ENCODE data around the gene NCKAP5.

Gene NCKAP5

DNA sequence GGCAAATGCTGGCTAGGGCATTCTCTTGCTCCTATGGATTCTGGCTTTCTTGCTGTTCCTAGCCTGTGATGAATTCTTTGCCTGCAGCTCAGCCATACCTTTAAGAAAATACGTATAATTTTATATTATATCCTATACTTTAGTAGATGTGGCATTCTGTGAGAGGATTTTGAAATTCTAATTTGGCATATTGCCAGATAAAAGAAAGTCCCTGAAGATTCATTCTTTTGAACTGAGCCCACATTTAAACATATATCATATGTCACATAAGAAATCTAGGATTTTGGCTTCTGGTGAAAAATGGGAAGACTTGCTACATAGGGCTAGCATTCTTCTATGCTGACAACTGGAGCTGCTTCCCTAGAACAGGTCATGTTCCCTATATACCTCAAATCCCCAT is 806.8 kb downstream of the NCKAP5 start:
- Histone ChIP-seq H3K4me1 (ENCODE audit: insufficient read depth, low read length, severe bottlenecking) (no peaks in the 10 kb centered on the region), H3K27me3 (ENCODE audit: insufficient read depth, low read length) (no peaks in the 10 kb centered on the region), H3F3A (ENCODE audit: insufficient read depth, low read length) (no peaks in the 10 kb centered on the region), H3K4me3 (ENCODE audit: low read depth, low read length, poor library complexity, severe bottlenecking) (no peak overlapping the region), H3K9ac (ENCODE audit: low read length) (no peak overlapping the region), H3K79me2 (ENCODE audit: insufficient read depth, low read length) (no peaks in the 10 kb centered on the region), H2AFZ (ENCODE audit: low read length) (no peak overlapping the region), H4K20me1 (ENCODE audit: insufficient read depth, low read length) (no peaks in the 10 kb centered on the region), H3K9me2 (ENCODE audit: low read depth, low read length) (no peaks in the 10 kb centered on the region), H3K9me3 (ENCODE audit: low read length) (0 out of 2 replicates have a peak, but pooled peaks cover 3% of the 10 kb centered on the region), H3K27ac (ENCODE audit: low read depth, low read length, poor library complexity, severe bottlenecking) (no peak overlapping the region), H3K4me2 (ENCODE audit: low read length) (no peak overlapping the region), H3K36me3 (ENCODE audit: insufficient read depth, low read length) (no peaks in the 10 kb centered on the region)
- TF ChIP-seq, protein P1, sequence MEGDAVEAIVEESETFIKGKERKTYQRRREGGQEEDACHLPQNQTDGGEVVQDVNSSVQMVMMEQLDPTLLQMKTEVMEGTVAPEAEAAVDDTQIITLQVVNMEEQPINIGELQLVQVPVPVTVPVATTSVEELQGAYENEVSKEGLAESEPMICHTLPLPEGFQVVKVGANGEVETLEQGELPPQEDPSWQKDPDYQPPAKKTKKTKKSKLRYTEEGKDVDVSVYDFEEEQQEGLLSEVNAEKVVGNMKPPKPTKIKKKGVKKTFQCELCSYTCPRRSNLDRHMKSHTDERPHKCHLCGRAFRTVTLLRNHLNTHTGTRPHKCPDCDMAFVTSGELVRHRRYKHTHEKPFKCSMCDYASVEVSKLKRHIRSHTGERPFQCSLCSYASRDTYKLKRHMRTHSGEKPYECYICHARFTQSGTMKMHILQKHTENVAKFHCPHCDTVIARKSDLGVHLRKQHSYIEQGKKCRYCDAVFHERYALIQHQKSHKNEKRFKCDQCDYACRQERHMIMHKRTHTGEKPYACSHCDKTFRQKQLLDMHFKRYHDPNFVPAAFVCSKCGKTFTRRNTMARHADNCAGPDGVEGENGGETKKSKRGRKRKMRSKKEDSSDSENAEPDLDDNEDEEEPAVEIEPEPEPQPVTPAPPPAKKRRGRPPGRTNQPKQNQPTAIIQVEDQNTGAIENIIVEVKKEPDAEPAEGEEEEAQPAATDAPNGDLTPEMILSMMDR (IDR thresholded peaks at IDR 0.05; ENCODE audit: low read length), result no peak
- no peak for TF ChIP-seq EZH2 (IDR thresholded peaks at IDR 0.05; ENCODE audit: borderline replicate concordance, low read length)

DNA sequence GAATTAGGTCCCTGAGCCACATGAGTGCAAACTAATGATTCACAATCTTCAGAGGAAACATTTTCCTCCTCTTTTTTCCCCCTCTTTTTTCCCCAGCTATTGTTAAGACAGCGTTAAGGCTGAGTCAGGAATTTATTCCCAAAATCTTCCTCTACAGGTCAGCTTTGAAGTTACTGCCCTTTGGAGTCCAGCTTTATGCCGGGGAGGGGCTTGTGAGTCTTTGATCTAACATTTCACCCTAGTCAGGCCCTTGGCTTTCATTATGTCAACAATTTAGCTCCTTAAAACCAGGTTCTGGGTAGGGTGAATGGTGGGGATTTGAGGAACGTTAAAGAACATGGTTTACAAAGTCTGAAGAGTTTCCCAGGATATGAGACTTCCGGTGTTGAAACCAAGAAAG is 807.3 kb downstream of the NCKAP5 start:
- Histone ChIP-seq H3K27ac (ENCODE audit: low read depth, low read length, poor library complexity, severe bottlenecking) (no peak overlapping the region), H2AFZ (ENCODE audit: low read length) (no peak overlapping the region)
- TF ChIP-seq, protein P1 (IDR thresholded peaks at IDR 0.05; ENCODE audit: low read length), result no peak
- TF ChIP-seq EZH2 (IDR thresholded peaks at IDR 0.05; ENCODE audit: borderline replicate concordance, low read length), result no peak

GRCh38 chr2:132760405-132760804 is 807.9 kb downstream of the NCKAP5 start:
- Histone ChIP-seq H3K9ac (ENCODE audit: low read length) (no peak overlapping the region), H4K20me1 (ENCODE audit: insufficient read depth, low read length) (no peaks in the 10 kb centered on the region), H3K36me3 (ENCODE audit: insufficient read depth, low read length) (no peaks in the 10 kb centered on the region), H3K27ac (ENCODE audit: low read depth, low read length, poor library complexity, severe bottlenecking) (no peak overlapping the region), H3F3A (ENCODE audit: insufficient read depth, low read length) (no peaks in the 10 kb centered on the region), H3K9me3 (ENCODE audit: low read length) (0 out of 2 replicates have a peak, but pooled peaks cover 3% of the 10 kb centered on the region), H3K79me2 (ENCODE audit: insufficient read depth, low read length) (no peaks in the 10 kb centered on the region), H3K4me1 (ENCODE audit: insufficient read depth, low read length, severe bottlenecking) (no peaks in the 10 kb centered on the region), H2AFZ (ENCODE audit: low read length) (no peak overlapping the region), H3K4me2 (ENCODE audit: low read length) (no peak overlapping the region), H3K4me3 (ENCODE audit: low read depth, low read length, poor library complexity, severe bottlenecking) (no peak overlapping the region), H3K27me3 (ENCODE audit: insufficient read depth, low read length) (no peaks in the 10 kb centered on the region), H3K9me2 (ENCODE audit: low read depth, low read length) (no peaks in the 10 kb centered on the region)
- no peak for TF ChIP-seq EZH2 (IDR thresholded peaks at IDR 0.05; ENCODE audit: borderline replicate concordance, low read length)
- TF ChIP-seq, protein P1 (IDR thresholded peaks at IDR 0.05; ENCODE audit: low read length), result no peak

More for the DNA sequence above, 807.3 kb downstream of the NCKAP5 start:
- no peak overlapping the region for H3K4me2 ChIP-seq (ENCODE audit: low read length)
- H3K36me3 ChIP-seq (ENCODE audit: insufficient read depth, low read length), result no peaks in the 10 kb centered on the region
- no peaks in the 10 kb centered on the region for H3K4me1 ChIP-seq (ENCODE audit: insufficient read depth, low read length, severe bottlenecking)
- H3K79me2 ChIP-seq (ENCODE audit: insufficient read depth, low read length), result no peaks in the 10 kb centered on the region
- H3K9me3 ChIP-seq (ENCODE audit: low read length), result 0 out of 2 replicates have a peak, but pooled peaks cover 3% of the 10 kb centered on the region
- H4K20me1 ChIP-seq (ENCODE audit: insufficient read depth, low read length), result no peaks in the 10 kb centered on the region
- no peak overlapping the region for H3K9ac ChIP-seq (ENCODE audit: low read length)
- H3F3A ChIP-seq (ENCODE audit: insufficient read depth, low read length), result no peaks in the 10 kb centered on the region
- H3K4me3 ChIP-seq (ENCODE audit: low read depth, low read length, poor library complexity, severe bottlenecking), result no peak overlapping the region
- H3K9me2 ChIP-seq (ENCODE audit: low read depth, low read length), result no peaks in the 10 kb centered on the region
- H3K27me3 ChIP-seq (ENCODE audit: insufficient read depth, low read length), result no peaks in the 10 kb centered on the region
